DMS153 (cell line): ENCODE measurements around the gene FBXW8.

Source experiments
- DNase-seq: peaks from one replicate; lab custom pipeline; 2025; lab: John Stamatoyannopoulos, UW

Gene FBXW8

DNA sequence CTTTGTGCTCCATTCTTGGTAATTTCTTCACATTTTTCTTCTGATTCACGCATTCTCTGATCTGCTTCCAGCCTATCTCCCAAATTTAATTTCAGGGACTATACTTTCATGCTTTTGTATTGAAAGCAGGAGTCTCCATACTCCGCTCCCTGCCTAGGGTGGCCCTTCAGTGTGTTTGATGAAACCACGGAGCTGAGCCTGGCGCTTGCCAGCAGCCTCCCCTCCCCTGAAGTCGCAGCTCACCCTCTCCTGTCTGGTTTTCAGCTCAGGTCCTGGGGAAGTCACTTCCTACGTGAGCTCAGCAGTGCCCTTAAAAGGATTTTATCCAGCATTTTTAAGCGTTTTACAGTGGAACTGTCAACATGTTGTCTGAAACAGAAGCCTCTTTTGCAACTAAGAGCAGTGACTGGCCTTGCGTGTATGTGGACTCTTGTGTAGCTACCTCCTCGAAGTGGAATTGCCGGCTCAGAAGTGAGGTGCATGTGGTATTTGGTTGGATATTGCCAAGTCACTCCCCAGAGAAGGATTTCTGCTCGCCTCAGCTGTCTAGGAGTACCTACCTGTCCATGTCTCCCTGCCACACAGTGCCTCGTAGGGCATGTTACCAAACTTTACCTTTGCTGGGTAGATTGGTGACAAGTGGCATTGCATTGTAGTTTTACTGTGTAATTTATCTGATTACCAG is 109.9 kb downstream of the FBXW8 start:
- no peak for DNase-seq

DNA sequence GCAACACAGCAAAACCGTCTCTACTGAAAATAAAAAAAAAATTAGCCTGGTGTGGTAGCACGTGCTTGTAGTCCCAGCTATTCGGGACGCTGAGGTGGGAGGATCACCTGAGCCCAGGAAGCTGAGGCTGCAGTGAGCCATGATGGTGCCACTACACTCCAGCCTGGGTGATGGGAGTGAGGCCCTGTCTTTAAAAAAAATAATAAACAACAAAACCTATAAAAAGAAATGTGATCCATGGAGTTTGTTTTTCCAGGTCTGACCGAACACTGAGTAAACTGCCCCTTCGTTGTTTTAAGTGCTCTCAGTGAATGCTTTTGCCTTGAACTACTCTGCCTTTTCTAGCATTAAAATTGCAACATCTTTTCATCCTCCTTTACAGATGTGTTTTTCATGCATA is 111.7 kb downstream of the FBXW8 start:
- no peak for DNase-seq

DNA sequence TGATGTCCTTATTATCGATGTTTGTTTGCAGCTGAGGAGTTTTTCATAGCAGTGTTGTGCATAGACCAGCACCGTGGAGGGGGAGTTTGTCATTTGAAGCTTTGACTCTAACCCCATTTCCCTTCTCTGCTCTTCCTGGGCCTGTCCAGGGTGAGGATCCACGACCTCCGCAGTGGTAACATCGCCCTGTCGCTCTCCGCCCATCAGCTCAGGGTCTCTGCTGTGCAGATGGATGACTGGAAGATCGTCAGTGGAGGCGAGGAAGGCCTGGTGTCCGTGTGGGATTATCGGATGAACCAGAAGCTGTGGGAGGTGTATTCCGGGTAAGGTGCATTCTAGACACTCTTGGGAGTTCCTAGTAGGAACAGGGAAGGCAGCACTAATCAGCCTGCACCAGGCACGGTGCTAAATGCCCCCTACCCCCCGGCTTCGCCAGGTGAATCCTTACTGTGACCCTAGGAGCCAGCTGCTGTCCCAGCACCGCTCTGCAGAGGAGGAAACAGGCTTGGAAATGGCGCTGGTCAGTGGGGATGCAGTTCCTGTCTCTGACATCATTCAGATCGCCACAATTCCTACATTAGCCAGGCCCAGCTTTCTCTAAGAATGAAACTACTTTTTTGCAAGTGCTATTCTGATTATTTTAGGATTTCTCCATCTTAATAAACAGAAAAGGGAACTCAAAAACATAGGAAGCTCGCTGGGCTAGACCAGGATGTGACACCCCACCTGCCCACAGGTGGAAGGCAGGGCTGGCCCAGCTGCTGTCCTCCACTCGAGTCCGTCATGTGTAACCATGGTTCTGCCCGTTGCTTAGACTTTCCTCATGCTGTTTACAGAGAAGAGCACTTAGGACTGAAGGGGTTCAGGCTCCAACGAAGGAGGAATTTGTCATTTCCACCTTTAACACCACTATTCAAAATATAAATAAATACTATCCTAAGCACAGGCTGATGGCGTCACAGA is 113.5 kb downstream of the FBXW8 start:
- DNase-seq, result no peak

DNA sequence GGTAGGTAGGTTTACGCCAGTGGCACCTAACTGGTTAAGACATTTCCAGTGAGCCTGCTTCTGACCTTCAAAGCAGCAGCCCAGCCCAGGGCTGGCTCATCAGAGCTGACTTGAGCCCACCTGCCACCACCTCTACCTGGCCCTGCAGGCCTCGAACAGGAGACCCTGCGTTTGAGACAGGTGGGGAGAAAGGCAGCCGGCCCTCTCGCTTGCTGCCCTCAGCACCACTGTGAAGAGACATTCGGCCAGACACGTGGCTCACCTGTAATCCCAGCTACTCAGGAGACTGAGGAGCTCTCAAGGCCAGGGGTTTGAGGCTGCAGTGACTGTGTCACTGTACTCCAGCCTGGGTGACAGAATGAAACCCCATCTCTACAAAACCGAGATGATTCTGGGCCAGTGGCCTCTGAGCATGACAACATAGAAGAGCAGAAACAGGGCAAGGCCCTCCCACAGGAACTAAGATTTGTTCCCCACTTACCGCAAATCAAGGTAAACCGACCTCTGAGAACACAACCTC is 114.3 kb downstream of the FBXW8 start:
- no peak for DNase-seq

DNA sequence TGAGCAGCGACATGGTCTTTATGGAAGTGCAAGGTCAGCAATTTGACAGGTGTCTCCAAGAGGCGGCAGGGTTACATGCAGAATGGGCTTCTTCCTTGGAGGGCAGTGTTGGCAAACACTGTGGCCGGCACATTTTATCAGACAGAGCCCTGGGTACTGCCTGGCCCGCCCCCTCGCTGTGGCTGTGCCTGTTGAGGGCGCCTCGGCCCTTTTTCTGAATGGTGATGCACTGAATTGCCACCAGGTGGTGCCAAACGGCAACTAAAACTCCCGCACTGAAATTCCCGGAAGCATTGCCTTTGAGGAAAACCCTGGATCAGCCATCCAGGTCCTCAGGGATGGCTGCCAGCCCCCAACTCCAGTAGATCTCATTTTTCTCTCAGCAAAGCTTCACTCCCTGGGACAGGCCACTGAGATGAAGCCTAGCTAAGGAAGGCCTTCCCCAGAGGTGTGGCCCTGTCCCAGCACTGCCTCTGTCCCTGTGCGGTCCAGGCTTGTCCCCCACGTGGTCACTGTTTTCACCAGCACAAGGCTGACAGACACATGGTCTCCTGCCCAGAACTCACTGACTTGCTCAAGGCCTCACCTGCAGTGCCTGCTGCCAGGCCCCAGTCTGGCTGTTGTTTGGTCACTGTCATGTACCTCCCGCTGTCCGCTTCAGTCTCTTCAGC is 114.9 kb downstream of the FBXW8 start:
- peak; percentile 30 for DNase-seq

DNA sequence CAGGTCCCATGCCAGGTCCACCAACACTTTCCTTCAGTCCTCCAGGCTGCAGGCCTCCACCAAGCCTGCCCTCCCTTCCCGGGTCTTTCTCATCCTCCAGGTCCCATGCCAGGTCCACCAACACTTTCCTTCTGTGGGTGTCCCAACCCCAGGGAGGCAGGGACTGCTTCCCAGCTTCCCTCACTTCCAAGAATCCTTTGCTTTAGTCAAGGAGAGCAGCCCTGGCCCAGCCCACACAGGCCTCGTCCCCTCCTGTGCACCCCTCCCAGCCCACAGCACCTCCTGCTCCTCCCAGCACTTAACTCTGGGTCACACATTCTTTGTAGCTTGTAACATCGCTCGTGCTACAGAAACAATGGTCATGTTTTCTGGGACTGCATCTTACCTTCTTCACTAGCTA is 115.6 kb downstream of the FBXW8 start:
- no peak for DNase-seq

DNA sequence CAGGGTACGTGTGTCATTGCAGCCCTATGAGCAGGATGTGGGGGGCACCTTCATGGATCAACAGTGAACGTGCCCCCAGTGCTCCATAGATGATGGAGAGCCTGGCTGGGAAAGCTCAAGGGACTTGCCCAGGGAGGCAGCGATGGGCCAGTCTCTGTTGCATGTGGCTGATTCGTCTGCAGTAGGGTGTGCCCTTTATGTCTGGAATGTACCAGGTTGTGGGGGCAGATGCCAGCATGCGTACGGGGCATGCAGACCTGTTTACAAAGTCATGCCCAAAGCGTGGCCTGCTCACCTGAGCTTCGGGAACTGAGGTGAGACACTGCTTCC is 116.1 kb downstream of the FBXW8 start:
- DNase-seq, result no peak

DNA sequence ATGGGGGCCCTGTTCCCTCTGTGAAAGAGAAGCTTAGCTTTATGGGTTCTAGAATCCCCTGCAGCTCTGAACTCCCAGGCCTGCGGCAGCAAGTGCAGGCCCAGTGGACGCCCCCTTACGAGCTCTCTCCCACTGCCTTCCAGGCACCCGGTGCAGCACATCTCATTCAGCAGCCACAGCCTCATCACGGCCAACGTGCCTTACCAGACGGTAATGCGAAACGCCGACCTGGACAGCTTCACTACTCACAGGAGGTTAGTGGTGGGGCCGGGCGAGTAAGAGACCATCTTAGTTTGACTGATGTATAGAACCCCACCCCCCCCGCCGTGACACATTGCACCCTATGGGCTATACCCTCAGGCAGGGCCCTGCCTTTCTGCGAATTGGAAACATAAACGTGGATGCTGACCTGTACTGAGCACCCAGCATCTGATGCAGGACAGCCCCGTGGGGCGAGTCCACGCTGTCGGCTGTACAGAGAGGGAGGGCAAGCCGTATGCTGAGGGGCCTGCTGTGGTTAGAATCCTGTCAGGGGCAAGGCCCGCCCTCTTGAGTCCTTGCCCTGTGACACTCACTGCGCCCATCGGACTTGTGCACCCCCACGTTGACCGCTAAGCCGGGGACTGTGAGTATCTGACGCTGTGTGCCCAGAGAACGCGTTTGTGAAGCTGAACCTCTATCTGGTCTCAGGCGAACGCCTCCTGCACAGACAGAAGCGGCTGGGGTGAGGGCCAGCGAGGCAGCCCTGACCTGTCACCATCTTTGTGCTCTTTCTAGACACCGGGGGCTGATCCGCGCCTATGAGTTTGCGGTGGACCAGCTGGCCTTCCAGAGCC is 116.7 kb downstream of the FBXW8 start:
- no peak for DNase-seq

DNA sequence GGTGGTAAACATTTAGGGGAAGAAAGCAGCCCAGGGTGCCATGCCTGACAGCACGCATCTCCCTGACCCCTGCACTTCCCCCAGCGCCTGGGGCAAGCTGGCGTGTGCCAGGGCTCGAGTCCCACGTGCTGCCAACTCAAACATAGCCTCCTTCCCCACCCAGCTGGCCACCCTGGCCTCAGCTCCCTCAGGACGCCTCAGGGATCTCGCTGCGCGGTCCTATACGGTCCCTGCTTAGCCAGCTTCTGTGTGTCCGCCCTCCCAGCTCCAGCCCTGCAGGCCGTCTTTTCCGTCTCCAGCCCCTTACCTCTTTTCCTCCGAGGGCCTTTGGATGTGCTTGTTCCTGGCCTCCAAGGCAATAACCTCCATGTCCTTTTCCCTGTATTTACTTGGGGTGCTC is 117.5 kb downstream of the FBXW8 start:
- no peak for DNase-seq

DNA sequence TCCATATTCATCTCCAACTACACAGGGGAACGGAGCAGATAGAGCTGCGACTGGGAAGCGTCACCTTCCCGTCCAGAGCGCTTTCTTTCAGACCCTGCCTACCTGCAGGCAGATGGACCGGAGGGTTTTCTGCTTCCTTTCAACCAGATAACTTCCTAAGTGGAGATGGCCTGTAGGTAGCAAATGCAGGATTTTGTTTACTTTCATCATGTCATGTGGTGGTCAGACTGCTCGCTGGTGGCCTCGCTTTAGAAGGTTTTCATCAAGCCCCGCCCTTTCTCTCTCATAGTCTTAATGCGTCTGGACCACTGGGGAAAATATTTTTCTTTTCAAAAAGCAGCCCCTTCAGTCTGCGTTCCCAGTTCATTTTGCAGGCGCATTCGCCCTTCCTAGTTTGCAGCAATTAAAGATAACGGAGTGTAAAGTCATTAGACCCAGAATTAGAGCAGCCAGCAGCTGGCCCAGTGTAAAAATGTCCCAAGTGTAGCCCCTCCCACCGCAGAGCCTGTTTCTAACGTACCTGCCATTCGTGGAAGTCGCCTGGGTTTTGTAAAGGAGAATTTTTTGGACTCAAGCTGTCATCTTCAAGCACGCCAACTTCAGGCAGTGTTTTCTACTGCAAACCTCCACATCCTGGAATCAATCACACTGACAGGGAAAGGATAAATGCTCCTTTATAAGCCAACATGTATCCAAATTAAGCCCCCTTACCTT is 119.6 kb downstream of the FBXW8 start:
- DNase-seq, result no peak

DNA sequence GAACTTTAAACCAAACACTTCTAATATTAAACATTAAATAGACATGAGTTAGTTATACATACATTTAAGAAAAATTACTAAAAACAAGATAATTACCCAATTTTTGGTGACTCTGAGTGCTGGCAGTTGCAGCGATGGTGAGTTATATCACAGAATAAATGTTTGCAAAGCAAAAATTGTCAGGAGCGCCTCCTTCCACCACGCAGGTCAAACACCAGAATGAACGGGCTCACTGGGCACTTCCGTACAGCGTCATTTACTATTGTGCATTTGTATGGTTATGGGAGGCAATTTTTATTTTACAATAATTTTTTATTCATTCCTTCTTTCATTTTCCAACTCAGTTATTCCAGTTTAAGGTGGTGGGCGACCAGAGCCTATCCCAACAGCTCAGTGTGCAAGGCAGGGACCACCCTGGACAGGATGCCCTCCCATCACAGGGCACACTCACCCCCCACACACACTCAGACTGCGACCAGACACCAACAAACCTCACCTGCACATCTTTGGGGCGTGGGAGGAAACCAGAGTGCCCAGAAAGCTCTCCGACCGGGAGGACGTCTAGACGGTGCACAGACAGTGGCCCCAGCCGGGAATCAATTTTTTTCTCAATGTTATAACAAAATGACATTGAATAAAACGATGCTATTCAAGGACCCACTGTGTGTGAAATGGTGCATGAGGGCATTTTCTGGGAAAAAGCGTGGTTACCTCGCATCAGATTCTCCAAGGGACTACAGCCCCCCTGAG is 121.3 kb downstream of the FBXW8 start:
- no peak for DNase-seq

DNA sequence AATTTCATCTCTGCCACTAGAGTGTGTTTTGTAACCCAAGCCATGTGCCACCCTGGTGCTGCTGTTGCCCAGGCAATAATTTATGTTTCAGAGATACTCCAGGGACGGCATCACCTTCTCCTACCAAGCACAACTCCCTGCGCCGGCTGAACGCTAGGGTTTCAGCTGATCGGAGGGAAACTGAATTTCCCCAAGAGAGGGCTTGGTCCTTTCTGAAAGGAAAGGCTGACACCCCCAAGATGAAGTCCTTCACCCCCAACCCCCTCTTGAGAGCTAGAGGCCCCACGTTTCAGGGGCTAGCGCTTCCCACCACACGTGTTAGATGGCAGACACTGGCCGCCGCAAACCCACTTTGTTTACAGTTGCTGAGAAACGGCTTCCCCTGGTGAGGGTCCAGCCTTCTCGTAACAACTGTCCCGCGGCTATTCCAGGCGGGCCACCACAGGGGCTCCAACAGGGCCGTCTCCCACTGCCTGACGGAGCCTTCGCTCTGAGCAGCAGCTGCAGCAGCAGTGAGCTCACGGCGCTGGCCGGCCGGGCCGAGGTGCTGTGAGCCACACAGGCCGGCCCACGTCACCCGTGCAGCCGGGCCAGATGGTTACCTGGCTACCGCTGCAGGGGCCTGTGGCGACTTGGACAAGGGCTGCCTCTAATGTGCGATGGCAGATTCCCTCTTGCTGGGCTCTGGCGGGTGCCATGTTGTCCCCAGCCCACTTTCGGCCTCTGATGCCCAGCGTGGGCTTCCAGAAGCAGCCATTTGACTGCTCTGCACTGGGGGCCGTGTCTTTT is 122.0 kb downstream of the FBXW8 start:
- peak; percentile 53 for DNase-seq

DNA sequence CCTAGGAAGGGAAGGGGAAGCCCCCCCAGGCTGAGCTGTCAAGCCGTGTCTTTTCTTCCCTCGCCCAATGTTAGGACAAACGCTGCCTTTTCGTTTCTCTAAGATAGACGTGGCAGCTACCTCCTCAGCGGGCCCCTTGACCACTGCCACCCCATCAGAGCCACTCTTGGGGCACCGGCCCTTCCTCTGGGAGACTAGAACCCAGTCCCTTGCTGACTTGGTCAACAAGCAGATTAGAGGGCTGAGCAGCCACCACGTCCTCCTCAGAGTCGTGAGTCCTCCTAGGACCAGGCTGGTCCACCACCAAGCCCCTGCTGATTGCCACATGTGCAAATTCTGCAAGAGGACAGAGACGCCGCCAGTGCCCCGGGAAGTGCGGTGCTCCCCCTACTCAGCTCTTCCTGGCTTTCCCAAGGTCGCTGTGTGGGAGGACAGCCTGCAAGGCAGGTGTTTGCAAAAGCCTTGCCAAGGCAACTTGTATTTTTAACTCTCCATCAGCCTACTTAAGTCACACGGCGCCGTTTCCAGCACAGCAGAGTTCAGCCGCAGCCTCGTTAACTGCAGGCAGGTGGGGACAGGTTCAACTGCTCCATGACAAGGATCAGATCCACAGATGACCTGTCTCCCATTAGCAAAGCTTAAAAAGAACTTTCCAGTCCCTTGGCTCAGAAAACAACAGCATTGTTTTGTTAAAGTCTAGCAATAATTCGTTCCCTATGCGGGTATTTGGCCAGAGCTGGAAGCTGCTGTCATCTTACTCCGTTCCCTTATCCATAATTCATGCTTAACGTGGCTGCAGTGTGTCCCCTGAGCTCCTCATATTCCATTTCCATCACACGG is 122.9 kb downstream of the FBXW8 start:
- peak; percentile 50 for DNase-seq

DNA sequence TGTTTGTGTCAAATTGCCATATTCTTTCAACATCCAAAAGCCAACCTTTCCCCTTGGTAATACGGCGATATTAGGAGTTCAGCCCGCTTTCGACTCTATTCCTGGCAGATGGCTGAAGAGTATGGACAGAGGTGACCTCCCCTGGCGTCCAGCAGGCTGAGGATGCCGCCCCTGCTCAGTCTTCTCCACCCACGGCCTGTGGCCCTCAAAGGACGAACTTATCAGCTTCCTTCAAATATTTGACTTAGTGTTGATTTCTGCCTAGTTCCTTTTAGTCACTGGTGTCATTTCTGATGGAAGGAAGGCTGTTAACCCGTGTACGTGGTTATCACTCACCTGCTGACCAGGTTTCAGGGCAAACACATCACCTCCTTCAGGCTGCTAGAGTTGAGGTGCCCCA is 123.5 kb downstream of the FBXW8 start:
- DNase-seq, result no peak

DNA sequence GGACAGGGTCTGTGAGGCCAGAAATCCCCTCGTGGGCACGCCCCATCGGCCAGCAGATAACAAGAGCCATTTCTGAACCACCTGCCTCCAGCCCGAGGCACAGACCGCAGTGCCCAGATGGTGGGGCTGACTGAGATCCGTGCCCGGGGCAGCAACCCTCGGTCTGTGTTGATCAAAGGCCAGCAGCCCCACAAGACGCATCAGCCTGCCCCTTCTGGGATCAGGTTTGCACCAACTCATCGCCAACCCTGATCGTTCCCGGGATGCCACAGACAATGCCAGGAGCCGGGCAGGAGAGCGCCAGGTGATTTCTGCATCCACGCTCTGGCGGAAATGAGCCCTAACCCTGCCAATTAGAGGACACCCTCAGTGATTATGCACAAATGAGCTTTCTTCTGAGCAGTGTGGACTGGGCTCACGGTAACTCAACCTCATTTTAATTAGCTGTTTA is 124.0 kb downstream of the FBXW8 start:
- no peak for DNase-seq

DNA sequence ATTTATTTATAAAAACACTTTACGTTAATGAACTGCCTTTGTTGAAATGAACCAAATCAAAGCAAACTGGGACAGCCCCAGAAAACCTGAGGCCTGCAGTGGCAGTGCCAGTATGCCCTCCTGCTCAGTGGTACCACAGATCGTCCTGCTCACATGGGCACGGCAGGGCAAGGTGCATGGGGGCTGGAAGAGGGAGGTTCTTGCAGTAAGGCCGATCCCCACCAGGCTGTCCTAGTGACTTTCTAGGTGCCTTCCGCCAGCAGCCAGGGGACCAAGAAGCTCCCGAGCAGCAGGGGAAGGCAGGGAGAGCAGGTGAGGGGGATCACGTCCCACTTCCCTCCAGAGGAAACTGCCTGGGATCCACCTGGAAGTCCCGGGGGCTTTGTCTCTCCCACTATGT is 124.5 kb downstream of the FBXW8 start:
- no peak for DNase-seq

DNA sequence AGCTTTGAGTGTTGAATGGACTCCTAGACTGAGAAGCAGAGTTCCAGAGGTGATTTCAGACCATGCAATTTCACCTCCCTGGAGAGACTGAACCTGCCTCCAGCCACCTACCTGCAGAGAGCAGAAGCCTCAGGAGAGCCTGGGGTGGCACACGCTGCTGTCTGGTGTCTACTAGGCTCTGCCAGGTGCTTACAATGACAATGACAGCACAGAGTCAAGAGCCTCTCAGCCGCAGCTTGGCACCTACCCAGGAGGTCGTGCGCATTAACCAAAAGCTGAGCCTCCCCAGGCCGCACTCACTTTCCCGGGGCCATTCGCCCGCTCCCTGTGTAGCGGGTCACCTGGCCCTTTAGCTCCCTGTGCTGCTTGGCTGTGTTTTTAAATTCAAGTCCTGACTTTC is 125.3 kb downstream of the FBXW8 start:
- peak; percentile 88 for DNase-seq

DNA sequence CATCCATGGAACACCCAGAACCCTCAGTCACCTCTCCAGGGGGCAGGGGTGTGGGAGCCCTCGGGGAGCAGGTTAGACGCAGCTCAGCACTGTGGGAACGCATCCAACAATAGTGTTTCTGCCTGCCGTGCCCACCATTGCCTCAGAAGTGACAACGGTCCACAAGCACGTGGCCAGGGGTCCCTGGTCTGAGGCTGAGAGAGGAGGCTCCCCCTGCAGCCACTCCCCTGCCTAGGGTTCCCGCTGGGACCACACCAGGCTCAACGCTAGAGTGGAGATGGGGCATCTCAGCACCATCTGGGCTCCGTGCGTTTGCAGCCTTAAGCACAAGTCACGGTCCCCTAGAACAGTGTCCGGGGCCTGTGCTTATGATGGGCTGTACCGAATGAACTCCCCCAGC is 125.8 kb downstream of the FBXW8 start:
- no peak for DNase-seq
